Suppressor macrophage (primary cell): Measurements from ENCODE around the gene GMPPA.

ENCODE experiments used
- DNase-seq, 4 experiments: peaks; one replicate each; pipeline ENCODE4 v3.0.0-alpha.2; 2020 to 2022

GMPPA gene

DNA sequence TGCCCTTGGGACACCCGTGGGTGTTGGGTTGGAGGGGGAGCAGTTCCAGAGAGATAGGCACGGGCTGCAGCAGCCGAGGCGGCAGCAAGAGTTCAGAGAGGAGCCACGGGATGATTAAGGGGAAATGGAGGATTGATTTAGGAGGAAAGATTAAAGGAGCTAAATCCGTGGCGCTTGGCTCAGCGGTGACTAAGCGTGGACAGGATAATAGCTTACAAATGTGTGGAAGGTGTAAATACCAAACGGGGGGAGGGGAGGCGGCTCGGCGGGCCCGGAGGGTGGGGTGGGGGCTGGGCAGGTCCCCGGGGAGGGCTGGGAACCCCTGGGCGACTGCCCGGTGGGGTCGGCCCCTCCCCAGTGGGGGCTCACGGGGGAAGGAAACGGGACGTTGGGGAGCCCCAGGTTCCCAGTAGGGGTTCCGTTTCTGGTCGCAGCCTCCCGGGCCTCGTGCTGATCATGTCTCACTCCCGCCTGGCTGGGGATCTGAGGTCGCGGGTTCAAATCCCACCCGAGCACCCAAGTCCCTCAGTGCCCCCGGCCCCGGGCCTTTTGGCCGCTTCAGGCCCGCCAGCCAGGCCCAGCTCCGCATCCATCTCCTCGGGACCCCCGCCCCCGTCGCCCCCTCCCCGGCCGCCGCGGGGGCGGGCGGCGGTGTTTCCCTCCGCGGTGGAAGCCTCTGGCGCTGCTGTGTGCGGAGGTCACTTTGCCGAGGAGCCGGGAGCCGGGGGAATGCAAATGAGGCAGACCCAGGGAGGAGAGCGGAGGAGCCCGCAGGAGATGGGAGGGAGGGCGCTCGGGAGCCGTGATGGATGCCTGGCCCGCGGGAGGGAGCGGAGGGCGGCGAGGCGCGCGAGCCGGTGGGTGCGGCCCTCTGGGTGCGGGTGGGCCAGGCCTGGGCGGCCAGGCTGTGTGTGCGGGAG is 23.7 kb downstream of the GMPPA start:
- DNase-seq: no peak

- no peak for DNase-seq
Observed at GRCh38 chr2:219523031-219523671, 24.5 kb downstream of the GMPPA start.

- no peak for DNase-seq
Observed at GRCh38 chr2:219524817-219525216, 26.1 kb downstream of the GMPPA start.

DNA sequence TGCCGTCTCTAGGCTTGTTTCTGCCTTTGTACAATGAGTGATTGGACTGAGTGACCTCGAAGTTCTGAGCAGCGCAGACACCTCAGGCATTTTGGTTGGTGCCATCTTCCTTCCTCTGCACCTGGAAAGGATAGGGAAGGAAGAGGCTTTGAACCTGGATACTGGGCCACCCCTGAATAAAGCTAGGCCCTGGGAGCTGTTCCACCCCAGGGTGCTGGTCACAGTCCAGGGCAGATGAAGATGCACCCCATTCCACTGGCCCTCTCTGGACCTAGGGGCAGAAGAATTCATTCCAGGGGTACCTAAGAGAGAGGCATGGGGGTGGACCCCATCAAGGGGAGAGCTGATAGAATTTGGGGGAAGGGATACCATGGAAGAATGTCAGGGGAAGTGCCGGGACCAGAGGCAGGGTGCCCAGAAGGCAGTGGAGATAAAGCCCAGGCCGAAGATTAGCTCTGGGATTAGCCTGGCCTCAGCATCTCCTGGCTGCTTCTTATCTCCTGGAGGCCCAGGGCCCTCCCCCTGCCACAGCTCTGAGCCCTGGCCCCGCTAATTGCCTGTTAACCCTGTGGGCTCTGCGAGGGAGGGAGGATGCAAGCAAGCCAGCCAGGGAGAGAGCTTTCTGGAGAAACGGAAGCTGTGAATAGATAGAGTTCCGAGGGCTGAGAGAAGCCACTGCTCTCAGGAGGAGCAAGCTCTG is 27.0 kb downstream of the GMPPA start:
- DNase-seq: no peak

GRCh38 chr2:219526320-219527075 is 27.8 kb downstream of the GMPPA start:
- no peak for DNase-seq

DNA sequence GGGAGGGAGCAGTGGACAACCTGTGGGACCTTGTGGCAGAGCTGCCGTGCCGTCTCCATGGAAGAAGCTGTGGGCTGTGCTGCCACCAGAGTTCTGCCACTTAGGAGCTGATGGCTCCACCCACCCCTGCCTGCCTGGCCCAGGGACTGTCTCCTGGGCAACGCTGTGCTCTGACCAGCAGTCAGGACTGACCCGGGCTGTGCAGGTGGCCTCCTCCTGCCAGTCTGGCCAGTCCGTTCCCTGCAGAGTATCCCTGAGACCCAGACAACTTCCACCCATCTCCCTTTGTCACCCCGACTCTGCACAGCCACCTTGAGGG is 28.3 kb downstream of the GMPPA start:
- no peak for DNase-seq

DNA sequence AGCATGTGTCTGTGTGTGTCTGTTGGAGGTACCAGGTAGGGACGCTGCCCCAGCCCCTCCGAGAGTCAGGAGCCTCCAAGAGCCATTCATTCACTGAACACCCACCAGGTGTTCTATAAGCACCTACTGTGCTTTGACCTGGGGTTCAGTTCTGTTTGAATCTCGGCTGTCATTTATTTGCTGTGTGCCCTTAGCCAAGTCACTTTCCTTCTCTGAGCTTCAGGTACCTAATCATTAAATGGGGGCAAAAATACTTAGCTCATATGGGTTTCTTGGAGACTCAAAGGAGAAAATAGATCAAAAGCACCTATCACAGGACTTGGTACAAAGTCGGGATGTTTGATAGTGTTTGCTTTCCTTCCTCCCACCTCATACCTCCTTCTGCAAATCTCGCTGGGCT is 28.8 kb downstream of the GMPPA start:
- no peak for DNase-seq

DNA sequence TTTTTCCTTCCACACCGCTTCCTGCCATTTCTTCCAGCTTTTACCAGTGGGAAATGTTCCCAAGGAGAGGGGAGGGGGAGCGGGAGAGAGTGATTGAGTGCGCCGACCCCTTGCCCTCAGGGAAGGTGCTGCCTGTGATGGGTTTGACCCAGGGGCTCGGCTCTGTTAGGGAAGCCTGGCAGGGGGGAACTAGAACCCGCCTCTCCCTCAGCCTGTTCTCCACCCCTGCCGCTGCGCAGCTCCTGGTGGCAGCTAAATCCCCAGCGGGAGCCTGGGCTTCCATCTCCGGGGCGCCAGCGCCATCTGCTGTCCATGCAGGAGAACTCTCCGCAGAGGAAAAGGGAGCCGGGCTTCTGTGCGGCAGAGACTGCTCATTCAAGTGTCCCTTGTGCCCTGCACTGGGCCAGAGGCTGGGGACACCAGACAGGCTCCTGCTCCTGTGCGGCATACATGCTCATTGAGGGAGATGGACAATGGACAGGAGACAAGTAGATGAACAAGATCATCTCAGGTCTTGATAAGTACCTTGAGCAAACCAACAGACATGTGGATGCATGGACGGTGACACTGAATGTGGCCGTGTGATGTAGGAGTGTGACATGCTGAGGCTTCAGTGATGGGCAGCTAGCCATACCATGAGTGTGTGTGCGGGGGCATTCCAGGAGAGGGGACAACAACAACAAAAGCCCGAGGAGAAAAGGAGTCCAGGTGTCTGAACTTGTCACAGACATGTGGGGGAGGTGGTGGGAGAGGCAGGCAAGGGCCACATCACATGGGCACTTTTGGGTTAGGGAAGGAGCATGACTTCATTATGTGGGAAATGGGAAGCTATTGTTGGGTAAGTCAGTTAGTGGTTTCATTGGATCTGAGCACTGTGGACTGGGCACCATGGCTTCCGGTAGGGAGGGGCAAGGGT is 31.6 kb downstream of the GMPPA start:
- peak; percentile 90 to 95 (median 94) for DNase-seq

- DNase-seq: no peak
Observed at GRCh38 chr2:219531639-219532377, 33.1 kb downstream of the GMPPA start.

DNA sequence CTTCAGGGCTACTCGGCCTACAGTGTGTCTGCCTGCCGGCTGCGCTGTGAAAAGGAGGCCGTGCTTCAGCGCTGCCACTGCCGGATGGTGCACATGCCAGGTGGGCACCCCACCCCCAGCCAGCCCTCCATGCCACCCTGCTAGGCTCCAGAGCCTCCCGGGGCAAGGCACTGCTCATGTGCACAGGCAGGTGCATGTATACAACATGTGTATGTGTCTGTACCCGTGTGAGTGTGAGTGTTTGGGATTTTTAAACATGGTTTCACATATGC is 33.6 kb downstream of the GMPPA start:
- no peak for DNase-seq

GRCh38 chr2:219533930-219534661 is 35.4 kb downstream of the GMPPA start:
- DNase-seq: no peak

DNA sequence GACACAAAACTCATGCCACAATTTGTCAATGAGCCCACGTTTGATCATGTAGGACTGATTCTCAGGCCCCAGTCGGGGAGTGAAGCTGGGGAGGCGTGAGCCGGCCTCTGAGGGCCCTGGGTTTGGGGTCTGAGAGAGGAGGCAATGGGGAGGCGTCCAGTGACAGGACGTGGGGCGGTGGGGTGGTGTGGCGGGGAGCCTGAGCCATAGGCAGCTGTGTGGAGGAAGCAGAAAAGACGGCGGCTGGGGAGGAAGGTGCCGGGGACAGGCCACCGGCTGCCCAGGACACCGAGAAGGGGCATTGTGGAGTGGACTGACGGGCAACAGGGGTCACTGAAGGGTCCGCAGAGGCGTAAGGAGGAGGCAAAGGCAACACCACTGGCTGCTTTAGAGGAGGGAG is 37.7 kb downstream of the GMPPA start:
- no peak for DNase-seq

GRCh38 chr2:219536967-219537366 is 38.3 kb downstream of the GMPPA start:
- no peak for DNase-seq

GRCh38 chr2:219537657-219538488 is 39.2 kb downstream of the GMPPA start:
- no peak for DNase-seq

DNA sequence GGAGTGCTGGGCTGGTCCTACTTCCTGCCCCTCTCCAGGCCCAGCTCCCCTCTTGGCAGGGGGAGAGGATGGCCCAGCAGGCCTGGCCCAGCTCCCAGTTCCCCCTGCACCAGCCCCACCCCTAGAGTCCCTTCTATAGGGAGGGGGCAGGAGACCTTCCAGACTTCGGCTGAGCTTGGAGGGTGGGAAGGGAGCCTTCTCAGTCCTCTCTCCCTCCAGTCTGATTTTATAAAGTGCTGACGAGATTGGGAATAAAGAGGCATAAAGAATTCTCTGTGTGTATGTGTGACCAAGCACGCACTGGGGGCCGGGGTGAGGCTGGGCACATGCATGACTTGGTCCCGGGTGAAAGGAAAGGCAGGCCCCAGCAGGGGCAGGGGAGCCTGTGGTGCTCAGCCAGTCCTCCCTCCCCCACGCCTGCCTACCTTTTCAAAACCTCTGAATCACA is 39.8 kb downstream of the GMPPA start:
- DNase-seq: no peak

DNA sequence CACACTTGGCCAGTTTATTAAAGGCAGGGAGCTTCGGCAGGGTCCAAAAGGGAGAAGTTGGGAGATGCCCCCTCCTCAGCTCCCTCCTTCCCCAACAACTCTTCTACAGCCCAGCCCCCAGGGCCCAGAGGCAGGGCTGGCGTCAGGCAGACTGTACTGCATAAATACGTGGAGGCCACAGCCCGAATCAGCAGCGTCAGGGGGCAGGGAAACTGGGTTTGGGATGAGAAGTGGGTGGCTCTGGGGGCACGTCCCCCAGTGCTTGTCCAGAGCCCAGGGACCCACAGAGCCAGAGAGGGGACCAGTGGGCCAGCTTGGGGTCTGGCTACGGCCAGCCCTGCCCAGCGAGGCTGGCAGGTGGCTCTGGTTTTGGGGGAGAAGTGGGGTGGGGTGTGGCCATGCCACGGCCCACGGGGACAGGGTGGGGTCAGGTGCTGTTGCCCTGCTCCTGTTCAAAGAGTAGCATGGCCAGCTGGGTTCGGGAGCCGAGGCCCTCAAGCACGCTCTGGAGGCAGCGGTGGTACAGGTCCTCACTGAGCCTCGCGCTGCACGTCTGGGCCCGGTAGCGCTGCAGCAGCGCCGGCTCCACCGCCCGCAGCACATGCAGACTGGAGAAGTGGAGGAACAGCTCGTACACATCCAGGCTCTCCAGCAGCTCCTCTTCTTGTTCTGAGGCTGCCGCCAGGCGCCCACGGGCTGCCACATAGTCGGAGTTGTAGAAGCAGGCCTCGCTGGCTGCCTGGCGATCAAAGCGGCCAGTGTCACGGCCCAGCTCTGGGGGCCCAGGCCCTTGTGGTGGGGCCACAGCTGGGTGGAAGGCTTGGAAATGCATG is 40.5 kb downstream of the GMPPA start:
- no peak for DNase-seq

DNA sequence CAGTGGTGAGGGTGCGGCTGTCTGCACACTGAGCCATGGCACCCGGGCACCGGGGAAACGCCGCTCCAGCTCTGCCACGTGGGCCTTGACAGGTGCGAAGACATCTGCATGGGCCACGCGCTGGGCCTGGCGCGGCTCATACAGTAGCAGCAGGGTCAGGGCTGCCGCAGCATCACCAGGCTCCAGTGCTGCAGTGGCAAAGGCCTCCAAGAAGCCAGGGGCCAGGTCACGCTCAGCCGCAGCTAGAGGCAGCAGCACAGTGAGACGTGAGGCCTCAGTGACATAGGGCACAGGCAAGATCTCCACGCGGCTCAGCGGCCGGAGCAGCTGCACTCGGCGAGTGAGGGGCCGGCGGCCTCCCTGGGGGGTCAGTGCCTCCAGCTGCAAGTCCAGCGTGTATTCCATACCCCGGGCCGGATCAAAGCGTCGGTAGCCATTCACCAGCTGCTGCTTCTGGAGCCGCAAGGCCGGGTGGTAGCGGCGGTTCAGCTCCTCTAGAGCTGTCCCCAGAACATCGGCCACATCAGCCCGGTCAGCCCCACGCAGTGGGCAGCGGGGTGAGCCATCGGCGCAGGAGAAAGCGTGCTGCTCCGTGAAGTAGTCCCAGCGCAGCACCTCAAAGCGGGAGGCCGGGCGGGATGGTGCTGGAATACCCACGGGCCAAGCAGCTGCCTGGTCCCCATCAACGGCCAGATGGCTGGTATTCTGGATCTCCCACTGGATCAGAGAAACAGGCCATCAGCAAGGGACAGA is 41.4 kb downstream of the GMPPA start:
- DNase-seq: no peak
